BJ (cell line): ENCODE measurements around the gene PLD5. TPM values are rescaled to one million over a fixed set of nuclear protein-coding genes. Genes with fewer than 3 reads are reported as not detected.

ENCODE experiments used
- CTCF ChIA-PET: fragments of 350-600 bp; formaldehyde crosslinking; extraction: SDS; loops from one replicate; lab custom pipeline; 2021; ENCODE audit warnings: antibody characterized with exemption, inconsistent platforms; lab: Yijun Ruan, JAX
- POLR2A ChIA-PET: fragments of 300-600 bp; sonication (Branson Sonifier 250); formaldehyde crosslinking; extraction: SDS; loops from one replicate; lab custom pipeline; 2021; ENCODE audit warnings: antibody characterized with exemption; lab: Charles Lee
- DNase-seq: peaks from one replicate; pipeline ENCODE4 v3.0.0-alpha.2; 2011; ENCODE audit warnings: low read depth
- H3K27me3 ChIP-seq: 2 replicates; pipeline ENCODE4 v1.6.0; 2011; ENCODE audit warnings: low read length; ENCODE audit not compliant: control insufficient read depth, insufficient read depth
- H3K36me3 ChIP-seq: 2 replicates; pipeline ENCODE4 v1.5.1; 2011; ENCODE audit warnings: low read length; ENCODE audit not compliant: control insufficient read depth, insufficient read depth
- H3K4me3 ChIP-seq: 2 replicates; pipeline ENCODE4 v1.5.1; 2011; ENCODE audit warnings: low read depth, mild to moderate bottlenecking, control low read depth, low read length
- CTCF ChIP-seq: IDR thresholded peaks from 2 replicates; pipeline ENCODE4 v1.5.1; 2011; ENCODE audit warnings: low read depth, mild to moderate bottlenecking, control low read depth, inconsistent platforms, low read length, moderate library complexity; ENCODE audit not compliant: insufficient read depth
- polyA plus RNA-seq: library from polyadenylated mRNA; depleted of rRNA; stranded (reverse); fragments of >200 nt; gene quantifications from 2 replicates; pipeline ENCODE4 v1.2.3, GENCODE V29; 2011

The PLD5 gene
- polyA plus RNA-seq, 1 experiment: not detected

GRCh38 chr1:242542271-242542670, 17.8 kb upstream of the PLD5 start:
- CTCF ChIA-PET: no interaction called here
- TF ChIP-seq CTCF: no peak
- POLR2A ChIA-PET: no interaction called here
- Histone ChIP-seq H3K36me3 (no peaks in the 10 kb centered on the region), H3K27me3 (no peaks in the 10 kb centered on the region), H3K4me3 (no peak overlapping the region)
- DNase-seq: no peak

GRCh38 chr1:242535986-242536385, 11.5 kb upstream of the PLD5 start:
- H3K27me3 ChIP-seq: no peaks in the 10 kb centered on the region
- H3K4me3 ChIP-seq: no peak overlapping the region
- no peak for TF ChIP-seq CTCF
- DNase-seq: no peak
- CTCF ChIA-PET: no interaction called here
- H3K36me3 ChIP-seq: no peaks in the 10 kb centered on the region
- POLR2A ChIA-PET: no interaction called here

GRCh38 chr1:242534753-242535152, 10.3 kb upstream of the PLD5 start:
- ChIA-PET POLR2A (no interaction called here), CTCF (no interaction called here)
- Histone ChIP-seq H3K4me3 (no peak overlapping the region), H3K36me3 (no peaks in the 10 kb centered on the region), H3K27me3 (no peaks in the 10 kb centered on the region)
- TF ChIP-seq CTCF: no peak
- no peak for DNase-seq

DNA sequence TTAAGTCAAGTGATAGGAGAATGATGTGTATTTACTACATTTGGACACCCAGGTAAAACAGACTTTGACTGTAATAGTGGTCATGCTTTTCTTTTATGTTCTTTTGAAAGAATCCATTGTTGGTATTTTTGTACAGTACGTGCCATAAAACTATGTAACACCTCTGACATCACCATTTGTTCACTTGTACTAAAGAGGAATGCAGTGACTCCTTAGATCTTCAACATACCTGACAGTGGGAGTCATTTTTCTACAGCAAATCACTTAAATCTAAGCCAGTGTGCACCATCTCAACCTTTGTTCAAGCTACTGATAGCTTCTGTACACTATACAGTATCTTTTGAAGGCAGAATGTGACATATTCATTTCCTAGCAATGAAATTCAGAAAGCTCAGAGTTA, 6.3 kb upstream of the PLD5 start:
- Histone ChIP-seq H3K27me3 (no peaks in the 10 kb centered on the region), H3K36me3 (no peaks in the 10 kb centered on the region), H3K4me3 (no peak overlapping the region)
- DNase-seq: no peak
- no peak for TF ChIP-seq CTCF
- CTCF ChIA-PET: no interaction called here
- POLR2A ChIA-PET: no interaction called here

GRCh38 chr1:242525769-242526168, 1.3 kb upstream of the PLD5 start:
- POLR2A ChIA-PET: no interaction called here
- Histone ChIP-seq H3K27me3 (peaks cover 18% of the 10 kb centered on the region), H3K4me3 (no peak overlapping the region), H3K36me3 (no peaks in the 10 kb centered on the region)
- no peak for DNase-seq
- CTCF ChIA-PET: no interaction called here
- no peak for TF ChIP-seq CTCF
